GM23338 (cell line): Measurements from ENCODE around the gene MICB.

ENCODE experiments used
- CREB1 ChIP-seq: fragments of 250-450 bp; sonication (Bioruptor Pico); IDR thresholded peaks from 2 replicates; pipeline ENCODE4 v1.5.0; 2020; ENCODE audit warnings: low read depth, mild to moderate bottlenecking, moderate library complexity
- EZH2 ChIP-seq: fragments of 200-600 bp; sonication (generic); IDR thresholded peaks from one replicate; pipeline ENCODE4 v1.8.0; 2017; ENCODE audit warnings: antibody characterized with exemption, mild to moderate bottlenecking, low read depth; ENCODE audit not compliant: unreplicated experiment
- EZH2phosphoT487 ChIP-seq: fragments of 200-600 bp; sonication (generic); IDR thresholded peaks from one replicate; pipeline ENCODE4 v1.8.1; 2018; ENCODE audit warnings: antibody characterized with exemption; ENCODE audit not compliant: unreplicated experiment
- JUNB ChIP-seq: IDR thresholded peaks from one replicate; pipeline ENCODE4 v1.6.1; 2016; ENCODE audit warnings: antibody characterized with exemption; ENCODE audit not compliant: unreplicated experiment
- NANOG ChIP-seq: IDR thresholded peaks from 2 replicates; pipeline ENCODE4 v1.6.1; 2016; ENCODE audit warnings: antibody characterized with exemption, borderline replicate concordance
- POLR2AphosphoS5 ChIP-seq: IDR thresholded peaks from 2 replicates; pipeline ENCODE4 v1.6.1; 2016; ENCODE audit warnings: antibody characterized with exemption, low read depth
- STAT1 ChIP-seq: IDR thresholded peaks from one replicate; pipeline ENCODE4 v1.6.1; 2016; ENCODE audit warnings: antibody characterized with exemption; ENCODE audit not compliant: unreplicated experiment
- ZNF331 ChIP-seq: fragments of 250-450 bp; sonication (Bioruptor Pico); IDR thresholded peaks from 2 replicates; pipeline ENCODE4 v1.5.0; 2020; ENCODE audit warnings: low read depth, mild to moderate bottlenecking, moderate library complexity
- TF ChIP-seq, protein P1 (sequence below), 2 experiments: fragments of 200-600 bp in 1 of 2; sonication (generic) in 1 of 2; conservative IDR thresholded peaks; 2 replicates each; pipeline versions ENCODE4 v1.5.1 to v1.6.1; 2016 to 2017; ENCODE audit warnings: antibody characterized with exemption in 2 of 2, low read depth in 2 of 2, mild to moderate bottlenecking in 2 of 2, moderate library complexity in 1 of 2
- TF ChIP-seq, protein P2 (sequence below): fragments of 250-450 bp; sonication (Bioruptor Pico); IDR thresholded peaks from 2 replicates; pipeline ENCODE4 v1.5.0; 2020; ENCODE audit warnings: mild to moderate bottlenecking, moderate library complexity
- TF ChIP-seq, protein P3 (sequence below): IDR thresholded peaks from one replicate; pipeline ENCODE4 v1.6.1; 2018; ENCODE audit warnings: antibody characterized with exemption; ENCODE audit not compliant: unreplicated experiment
- TF ChIP-seq, protein P4 (sequence below): IDR thresholded peaks from 2 replicates; pipeline ENCODE4 v1.6.1; 2016; ENCODE audit warnings: antibody characterized with exemption

DNA sequence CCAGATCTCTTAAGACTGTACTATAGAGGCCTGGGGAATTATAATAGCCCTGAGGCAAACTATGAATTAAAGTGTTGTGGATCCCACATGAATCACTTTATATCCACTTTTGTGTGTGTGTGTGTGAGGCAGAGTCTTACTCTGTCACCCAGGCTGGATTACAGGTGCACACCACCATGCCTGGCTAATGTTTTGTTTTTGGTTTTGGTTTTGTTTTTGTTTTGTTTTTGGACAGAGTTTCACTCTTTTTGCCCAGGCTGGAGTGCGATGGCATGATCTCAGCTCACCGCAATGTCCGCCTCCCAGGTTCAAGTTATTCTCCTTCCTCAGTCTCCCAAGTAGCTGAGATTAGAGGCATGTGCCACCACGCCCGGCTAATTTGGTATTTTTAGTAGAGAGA lies 32.2 kb upstream of the MICB start:
- TF ChIP-seq EZH2, result no peak
- TF ChIP-seq, protein P1, sequence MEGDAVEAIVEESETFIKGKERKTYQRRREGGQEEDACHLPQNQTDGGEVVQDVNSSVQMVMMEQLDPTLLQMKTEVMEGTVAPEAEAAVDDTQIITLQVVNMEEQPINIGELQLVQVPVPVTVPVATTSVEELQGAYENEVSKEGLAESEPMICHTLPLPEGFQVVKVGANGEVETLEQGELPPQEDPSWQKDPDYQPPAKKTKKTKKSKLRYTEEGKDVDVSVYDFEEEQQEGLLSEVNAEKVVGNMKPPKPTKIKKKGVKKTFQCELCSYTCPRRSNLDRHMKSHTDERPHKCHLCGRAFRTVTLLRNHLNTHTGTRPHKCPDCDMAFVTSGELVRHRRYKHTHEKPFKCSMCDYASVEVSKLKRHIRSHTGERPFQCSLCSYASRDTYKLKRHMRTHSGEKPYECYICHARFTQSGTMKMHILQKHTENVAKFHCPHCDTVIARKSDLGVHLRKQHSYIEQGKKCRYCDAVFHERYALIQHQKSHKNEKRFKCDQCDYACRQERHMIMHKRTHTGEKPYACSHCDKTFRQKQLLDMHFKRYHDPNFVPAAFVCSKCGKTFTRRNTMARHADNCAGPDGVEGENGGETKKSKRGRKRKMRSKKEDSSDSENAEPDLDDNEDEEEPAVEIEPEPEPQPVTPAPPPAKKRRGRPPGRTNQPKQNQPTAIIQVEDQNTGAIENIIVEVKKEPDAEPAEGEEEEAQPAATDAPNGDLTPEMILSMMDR (conservative IDR thresholded peaks at IDR 0.05; ENCODE audit: low read depth in 2 of 2), result no peak
- no peak for TF ChIP-seq EZH2phosphoT487
- TF ChIP-seq, protein P2, sequence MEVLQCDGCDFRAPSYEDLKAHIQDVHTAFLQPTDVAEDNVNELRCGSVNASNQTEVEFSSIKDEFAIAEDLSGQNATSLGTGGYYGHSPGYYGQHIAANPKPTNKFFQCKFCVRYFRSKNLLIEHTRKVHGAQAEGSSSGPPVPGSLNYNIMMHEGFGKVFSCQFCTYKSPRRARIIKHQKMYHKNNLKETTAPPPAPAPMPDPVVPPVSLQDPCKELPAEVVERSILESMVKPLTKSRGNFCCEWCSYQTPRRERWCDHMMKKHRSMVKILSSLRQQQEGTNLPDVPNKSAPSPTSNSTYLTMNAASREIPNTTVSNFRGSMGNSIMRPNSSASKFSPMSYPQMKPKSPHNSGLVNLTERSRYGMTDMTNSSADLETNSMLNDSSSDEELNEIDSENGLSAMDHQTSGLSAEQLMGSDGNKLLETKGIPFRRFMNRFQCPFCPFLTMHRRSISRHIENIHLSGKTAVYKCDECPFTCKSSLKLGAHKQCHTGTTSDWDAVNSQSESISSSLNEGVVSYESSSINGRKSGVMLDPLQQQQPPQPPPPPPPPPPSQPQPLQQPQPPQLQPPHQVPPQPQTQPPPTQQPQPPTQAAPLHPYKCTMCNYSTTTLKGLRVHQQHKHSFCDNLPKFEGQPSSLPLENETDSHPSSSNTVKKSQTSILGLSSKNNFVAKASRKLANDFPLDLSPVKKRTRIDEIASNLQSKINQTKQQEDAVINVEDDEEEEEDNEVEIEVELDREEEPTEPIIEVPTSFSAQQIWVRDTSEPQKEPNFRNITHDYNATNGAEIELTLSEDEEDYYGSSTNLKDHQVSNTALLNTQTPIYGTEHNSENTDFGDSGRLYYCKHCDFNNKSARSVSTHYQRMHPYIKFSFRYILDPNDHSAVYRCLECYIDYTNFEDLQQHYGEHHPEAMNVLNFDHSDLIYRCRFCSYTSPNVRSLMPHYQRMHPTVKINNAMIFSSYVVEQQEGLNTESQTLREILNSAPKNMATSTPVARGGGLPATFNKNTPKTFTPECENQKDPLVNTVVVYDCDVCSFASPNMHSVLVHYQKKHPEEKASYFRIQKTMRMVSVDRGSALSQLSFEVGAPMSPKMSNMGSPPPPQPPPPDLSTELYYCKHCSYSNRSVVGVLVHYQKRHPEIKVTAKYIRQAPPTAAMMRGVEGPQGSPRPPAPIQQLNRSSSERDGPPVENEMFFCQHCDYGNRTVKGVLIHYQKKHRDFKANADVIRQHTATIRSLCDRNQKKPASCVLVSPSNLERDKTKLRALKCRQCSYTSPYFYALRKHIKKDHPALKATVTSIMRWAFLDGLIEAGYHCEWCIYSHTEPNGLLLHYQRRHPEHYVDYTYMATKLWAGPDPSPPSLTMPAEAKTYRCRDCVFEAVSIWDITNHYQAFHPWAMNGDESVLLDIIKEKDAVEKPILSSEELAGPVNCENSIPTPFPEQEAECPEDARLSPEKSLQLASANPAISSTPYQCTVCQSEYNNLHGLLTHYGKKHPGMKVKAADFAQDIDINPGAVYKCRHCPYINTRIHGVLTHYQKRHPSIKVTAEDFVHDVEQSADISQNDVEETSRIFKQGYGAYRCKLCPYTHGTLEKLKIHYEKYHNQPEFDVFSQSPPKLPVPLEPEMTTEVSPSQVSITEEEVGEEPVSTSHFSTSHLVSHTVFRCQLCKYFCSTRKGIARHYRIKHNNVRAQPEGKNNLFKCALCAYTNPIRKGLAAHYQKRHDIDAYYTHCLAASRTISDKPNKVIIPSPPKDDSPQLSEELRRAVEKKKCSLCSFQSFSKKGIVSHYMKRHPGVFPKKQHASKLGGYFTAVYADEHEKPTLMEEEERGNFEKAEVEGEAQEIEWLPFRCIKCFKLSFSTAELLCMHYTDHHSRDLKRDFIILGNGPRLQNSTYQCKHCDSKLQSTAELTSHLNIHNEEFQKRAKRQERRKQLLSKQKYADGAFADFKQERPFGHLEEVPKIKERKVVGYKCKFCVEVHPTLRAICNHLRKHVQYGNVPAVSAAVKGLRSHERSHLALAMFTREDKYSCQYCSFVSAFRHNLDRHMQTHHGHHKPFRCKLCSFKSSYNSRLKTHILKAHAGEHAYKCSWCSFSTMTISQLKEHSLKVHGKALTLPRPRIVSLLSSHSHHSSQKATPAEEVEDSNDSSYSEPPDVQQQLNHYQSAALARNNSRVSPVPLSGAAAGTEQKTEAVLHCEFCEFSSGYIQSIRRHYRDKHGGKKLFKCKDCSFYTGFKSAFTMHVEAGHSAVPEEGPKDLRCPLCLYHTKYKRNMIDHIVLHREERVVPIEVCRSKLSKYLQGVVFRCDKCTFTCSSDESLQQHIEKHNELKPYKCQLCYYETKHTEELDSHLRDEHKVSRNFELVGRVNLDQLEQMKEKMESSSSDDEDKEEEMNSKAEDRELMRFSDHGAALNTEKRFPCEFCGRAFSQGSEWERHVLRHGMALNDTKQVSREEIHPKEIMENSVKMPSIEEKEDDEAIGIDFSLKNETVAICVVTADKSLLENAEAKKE (CRISPR knock-in tag), result no peak
- TF ChIP-seq, protein P3, sequence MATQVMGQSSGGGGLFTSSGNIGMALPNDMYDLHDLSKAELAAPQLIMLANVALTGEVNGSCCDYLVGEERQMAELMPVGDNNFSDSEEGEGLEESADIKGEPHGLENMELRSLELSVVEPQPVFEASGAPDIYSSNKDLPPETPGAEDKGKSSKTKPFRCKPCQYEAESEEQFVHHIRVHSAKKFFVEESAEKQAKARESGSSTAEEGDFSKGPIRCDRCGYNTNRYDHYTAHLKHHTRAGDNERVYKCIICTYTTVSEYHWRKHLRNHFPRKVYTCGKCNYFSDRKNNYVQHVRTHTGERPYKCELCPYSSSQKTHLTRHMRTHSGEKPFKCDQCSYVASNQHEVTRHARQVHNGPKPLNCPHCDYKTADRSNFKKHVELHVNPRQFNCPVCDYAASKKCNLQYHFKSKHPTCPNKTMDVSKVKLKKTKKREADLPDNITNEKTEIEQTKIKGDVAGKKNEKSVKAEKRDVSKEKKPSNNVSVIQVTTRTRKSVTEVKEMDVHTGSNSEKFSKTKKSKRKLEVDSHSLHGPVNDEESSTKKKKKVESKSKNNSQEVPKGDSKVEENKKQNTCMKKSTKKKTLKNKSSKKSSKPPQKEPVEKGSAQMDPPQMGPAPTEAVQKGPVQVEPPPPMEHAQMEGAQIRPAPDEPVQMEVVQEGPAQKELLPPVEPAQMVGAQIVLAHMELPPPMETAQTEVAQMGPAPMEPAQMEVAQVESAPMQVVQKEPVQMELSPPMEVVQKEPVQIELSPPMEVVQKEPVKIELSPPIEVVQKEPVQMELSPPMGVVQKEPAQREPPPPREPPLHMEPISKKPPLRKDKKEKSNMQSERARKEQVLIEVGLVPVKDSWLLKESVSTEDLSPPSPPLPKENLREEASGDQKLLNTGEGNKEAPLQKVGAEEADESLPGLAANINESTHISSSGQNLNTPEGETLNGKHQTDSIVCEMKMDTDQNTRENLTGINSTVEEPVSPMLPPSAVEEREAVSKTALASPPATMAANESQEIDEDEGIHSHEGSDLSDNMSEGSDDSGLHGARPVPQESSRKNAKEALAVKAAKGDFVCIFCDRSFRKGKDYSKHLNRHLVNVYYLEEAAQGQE, result no peak
- TF ChIP-seq POLR2AphosphoS5, result no peak
- TF ChIP-seq CREB1 (CRISPR knock-in tag), result no peak
- no peak for TF ChIP-seq ZNF331 (CRISPR knock-in tag)
- TF ChIP-seq NANOG, result no peak
- no peak for TF ChIP-seq JUNB
- TF ChIP-seq, protein P4, sequence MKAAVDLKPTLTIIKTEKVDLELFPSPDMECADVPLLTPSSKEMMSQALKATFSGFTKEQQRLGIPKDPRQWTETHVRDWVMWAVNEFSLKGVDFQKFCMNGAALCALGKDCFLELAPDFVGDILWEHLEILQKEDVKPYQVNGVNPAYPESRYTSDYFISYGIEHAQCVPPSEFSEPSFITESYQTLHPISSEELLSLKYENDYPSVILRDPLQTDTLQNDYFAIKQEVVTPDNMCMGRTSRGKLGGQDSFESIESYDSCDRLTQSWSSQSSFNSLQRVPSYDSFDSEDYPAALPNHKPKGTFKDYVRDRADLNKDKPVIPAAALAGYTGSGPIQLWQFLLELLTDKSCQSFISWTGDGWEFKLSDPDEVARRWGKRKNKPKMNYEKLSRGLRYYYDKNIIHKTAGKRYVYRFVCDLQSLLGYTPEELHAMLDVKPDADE, result no peak
- no peak for TF ChIP-seq STAT1
